Measurements from ENCODE around the gene FFAR4.
A peak's percentile ranks its signal among the peaks of the same experiment; 100 is the strongest.
"Not testable (repeated sequence)": the region's sequence is repeated elsewhere in the genome, so short reads cannot be mapped to it uniquely, and the experiment has no call there.

Gene FFAR4

DNA sequence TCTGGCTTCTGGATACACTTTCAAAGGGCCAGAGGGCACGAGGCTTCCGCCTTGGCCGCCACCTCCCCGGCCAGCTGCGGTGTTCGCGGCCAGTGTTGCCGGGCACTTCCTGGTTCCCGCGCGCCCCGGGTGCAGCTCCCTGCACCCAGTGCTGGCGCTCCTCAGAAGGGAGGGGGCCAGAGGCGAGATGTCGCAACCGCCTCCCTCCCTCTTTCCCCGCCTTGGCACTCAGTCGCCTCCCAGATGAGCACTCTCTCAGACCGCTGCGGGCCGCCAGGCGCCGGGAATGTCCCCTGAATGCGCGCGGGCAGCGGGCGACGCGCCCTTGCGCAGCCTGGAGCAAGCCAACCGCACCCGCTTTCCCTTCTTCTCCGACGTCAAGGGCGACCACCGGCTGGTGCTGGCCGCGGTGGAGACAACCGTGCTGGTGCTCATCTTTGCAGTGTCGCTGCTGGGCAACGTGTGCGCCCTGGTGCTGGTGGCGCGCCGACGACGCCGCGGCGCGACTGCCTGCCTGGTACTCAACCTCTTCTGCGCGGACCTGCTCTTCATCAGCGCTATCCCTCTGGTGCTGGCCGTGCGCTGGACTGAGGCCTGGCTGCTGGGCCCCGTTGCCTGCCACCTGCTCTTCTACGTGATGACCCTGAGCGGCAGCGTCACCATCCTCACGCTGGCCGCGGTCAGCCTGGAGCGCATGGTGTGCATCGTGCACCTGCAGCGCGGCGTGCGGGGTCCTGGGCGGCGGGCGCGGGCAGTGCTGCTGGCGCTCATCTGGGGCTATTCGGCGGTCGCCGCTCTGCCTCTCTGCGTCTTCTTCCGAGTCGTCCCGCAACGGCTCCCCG lies at the start of gene FFAR4:
Gene FFAR4, plus strand, starts transcription at position 231 of the 842 bp plus-strand sequence. Its CDS starts 56 bp downstream, at position 287.
- TF ChIP-seq, protein P1, sequence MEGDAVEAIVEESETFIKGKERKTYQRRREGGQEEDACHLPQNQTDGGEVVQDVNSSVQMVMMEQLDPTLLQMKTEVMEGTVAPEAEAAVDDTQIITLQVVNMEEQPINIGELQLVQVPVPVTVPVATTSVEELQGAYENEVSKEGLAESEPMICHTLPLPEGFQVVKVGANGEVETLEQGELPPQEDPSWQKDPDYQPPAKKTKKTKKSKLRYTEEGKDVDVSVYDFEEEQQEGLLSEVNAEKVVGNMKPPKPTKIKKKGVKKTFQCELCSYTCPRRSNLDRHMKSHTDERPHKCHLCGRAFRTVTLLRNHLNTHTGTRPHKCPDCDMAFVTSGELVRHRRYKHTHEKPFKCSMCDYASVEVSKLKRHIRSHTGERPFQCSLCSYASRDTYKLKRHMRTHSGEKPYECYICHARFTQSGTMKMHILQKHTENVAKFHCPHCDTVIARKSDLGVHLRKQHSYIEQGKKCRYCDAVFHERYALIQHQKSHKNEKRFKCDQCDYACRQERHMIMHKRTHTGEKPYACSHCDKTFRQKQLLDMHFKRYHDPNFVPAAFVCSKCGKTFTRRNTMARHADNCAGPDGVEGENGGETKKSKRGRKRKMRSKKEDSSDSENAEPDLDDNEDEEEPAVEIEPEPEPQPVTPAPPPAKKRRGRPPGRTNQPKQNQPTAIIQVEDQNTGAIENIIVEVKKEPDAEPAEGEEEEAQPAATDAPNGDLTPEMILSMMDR (IDR thresholded peaks at IDR 0.05; ENCODE audit: poor library complexity, severe bottlenecking), result no peak

DNA sequence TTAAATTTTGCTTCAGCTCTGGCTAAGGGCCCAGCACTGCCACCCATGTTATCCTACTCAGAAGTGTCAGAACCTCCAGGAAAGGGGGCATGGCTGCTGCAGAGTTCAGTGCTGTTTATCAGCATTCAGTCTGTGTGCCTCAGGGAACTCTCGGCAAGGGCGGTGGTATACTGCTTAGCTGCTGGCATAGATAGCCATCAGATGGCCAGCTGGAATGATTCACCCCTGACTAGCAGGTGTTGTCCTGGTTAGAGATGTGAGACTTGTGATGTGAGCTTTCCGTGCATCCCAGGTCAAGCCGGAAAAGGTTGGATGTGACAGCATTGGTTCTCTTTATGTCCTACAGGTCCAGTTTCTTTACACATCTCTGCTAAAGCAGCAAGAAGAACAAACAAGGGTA lies 47.9 kb upstream of the FFAR4 start:
- Histone ChIP-seq H3K27me3 (ENCODE audit: insufficient read depth, poor library complexity, severe bottlenecking) (no peaks in the 10 kb centered on the region), H3K4me3 (ENCODE audit: severe bottlenecking) (no peak overlapping the region), H3K9me3 (ENCODE audit: severe bottlenecking) (no peaks in the 10 kb centered on the region), H3K27ac (ENCODE audit: poor library complexity, severe bottlenecking) (no peak overlapping the region), H3K4me1 (ENCODE audit: insufficient read depth, poor library complexity, severe bottlenecking) (no peaks in the 10 kb centered on the region), H3K36me3 (ENCODE audit: low read depth) (peaks cover 77% of the 10 kb centered on the region)
- ATAC-seq (ENCODE audit: low read depth) (no peak), DNase-seq (ENCODE audit: low spot score) (no peak)
- TF ChIP-seq, protein P1 (IDR thresholded peaks at IDR 0.05; ENCODE audit: poor library complexity, severe bottlenecking), result no peak

More for the DNA sequence above, at the start of gene FFAR4:
- Histone ChIP-seq H3K27me3 (ENCODE audit: insufficient read depth, poor library complexity, severe bottlenecking) (peaks cover 42% of the 10 kb centered on the region), H3K4me3 (ENCODE audit: severe bottlenecking) (peak within 1 kb of the TSS; percentile 11), H3K9me3 (ENCODE audit: severe bottlenecking) (no peaks in the 10 kb centered on the region), H3K27ac (ENCODE audit: poor library complexity, severe bottlenecking) (no peak within 1 kb of the TSS), H3K36me3 (ENCODE audit: low read depth) (no peaks in the 10 kb centered on the region), H3K4me1 (ENCODE audit: insufficient read depth, poor library complexity, severe bottlenecking) (no peaks in the 10 kb centered on the region)
- ATAC-seq (ENCODE audit: low read depth) (peak; percentile 47), DNase-seq (ENCODE audit: low spot score) (no peak)

DNA sequence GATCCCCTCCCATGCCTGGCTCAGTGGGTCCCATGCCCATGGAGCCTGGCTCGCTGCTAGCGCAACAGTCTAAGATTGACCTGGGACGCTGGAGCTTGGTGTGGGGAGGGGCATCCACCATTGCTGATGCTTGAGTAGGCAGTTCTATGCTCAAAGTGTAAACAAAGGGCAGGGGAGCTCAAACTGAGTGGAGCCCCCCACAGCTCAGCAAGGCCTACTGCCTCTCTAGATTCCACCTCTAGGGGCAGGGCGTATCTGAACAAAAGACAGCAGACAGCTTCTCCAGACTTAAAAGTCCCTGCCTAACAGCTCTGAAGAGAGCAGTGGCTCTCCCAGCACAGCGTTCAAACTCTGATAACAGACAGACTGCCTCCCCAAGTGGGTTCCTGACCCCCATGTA lies 31.2 kb upstream of the FFAR4 start:
- Histone ChIP-seq H3K4me1 (ENCODE audit: insufficient read depth, poor library complexity, severe bottlenecking) (no peaks in the 10 kb centered on the region), H3K36me3 (ENCODE audit: low read depth) (no peaks in the 10 kb centered on the region), H3K4me3 (ENCODE audit: severe bottlenecking) (no peak overlapping the region), H3K27me3 (ENCODE audit: insufficient read depth, poor library complexity, severe bottlenecking) (no peaks in the 10 kb centered on the region), H3K9me3 (ENCODE audit: severe bottlenecking) (no peaks in the 10 kb centered on the region), H3K27ac (ENCODE audit: poor library complexity, severe bottlenecking) (no peak overlapping the region)
- TF ChIP-seq, protein P1 (IDR thresholded peaks at IDR 0.05; ENCODE audit: poor library complexity, severe bottlenecking), result no peak
- DNase-seq (ENCODE audit: low spot score) (no peak), ATAC-seq (ENCODE audit: low read depth) (no peak)

DNA sequence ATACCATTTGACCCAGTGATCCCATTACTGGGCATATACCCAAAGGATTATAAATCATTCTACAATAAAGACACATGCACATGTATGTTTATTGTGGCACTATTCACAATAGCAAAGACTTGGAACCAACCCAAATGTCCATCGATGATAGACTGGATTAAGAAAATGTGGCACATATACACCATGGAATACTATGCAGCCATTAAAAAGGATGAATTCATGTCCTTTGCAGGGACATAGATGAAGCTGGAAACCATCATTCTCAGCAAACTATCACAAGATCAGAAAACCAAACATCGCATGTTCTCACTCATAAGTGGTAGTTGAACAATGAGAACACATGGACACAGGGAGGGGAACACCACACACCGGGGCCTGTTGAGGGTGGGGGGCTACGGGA lies 25.6 kb upstream of the FFAR4 start:
- not testable (repeated sequence) for H3K36me3 ChIP-seq (ENCODE audit: low read depth); H3K27ac ChIP-seq (ENCODE audit: poor library complexity, severe bottlenecking); ATAC-seq (ENCODE audit: low read depth); H3K9me3 ChIP-seq (ENCODE audit: severe bottlenecking); H3K4me3 ChIP-seq (ENCODE audit: severe bottlenecking); H3K4me1 ChIP-seq (ENCODE audit: insufficient read depth, poor library complexity, severe bottlenecking); H3K27me3 ChIP-seq (ENCODE audit: insufficient read depth, poor library complexity, severe bottlenecking); DNase-seq (ENCODE audit: low spot score)

DNA sequence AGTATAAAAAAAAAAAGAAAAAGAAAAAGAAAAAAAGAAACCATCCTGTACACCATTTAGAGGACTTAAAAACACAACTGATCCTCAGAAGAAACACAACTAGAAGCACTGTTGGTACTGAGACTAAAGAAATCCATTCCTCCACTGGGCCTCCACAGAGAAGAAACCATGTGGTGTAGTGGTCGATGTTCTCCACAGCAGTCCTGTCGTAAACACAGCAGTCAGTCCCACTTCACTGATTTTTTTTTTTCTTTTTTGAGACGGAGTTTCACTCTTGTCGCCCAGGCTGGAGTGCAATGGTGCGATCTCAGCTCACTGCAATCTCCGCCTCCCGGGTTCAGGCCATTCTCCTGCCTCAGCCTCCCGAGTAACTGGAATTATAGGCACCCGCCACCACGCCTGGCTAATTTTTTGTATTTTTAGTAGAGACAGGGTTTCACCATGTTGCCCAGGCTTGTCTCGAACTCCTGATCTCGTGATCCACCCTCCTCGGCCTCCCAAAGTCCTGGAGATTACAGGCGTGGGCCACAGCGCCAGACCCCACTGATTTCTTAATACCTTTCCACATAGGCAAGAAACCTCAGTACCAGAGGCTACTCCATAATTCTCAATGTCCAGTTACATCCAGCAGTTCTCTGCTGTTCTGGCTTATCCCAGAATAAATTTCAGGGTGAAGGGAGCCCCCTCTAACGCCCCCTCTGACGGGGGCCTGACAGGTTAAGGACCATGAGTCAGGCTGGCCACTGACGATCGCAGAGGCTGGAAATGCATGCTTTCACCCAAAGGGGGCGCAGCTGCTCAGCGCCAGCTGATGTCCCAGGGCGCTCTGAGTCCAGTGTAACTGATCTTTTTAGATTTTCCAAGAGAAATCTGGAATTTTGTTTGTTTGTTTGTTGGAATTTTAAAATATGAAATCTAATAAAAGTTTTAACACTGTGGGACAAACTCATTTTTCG lies 24.8 kb upstream of the FFAR4 start:
- no peaks in the 10 kb centered on the region for H3K9me3 ChIP-seq (ENCODE audit: severe bottlenecking)
- peak; percentile 77 for ATAC-seq (ENCODE audit: low read depth)
- TF ChIP-seq, protein P1 (IDR thresholded peaks at IDR 0.05; ENCODE audit: poor library complexity, severe bottlenecking), result peak; percentile 74
- H3K4me1 ChIP-seq (ENCODE audit: insufficient read depth, poor library complexity, severe bottlenecking), result no peaks in the 10 kb centered on the region
- H3K27me3 ChIP-seq (ENCODE audit: insufficient read depth, poor library complexity, severe bottlenecking), result no peaks in the 10 kb centered on the region
- H3K36me3 ChIP-seq (ENCODE audit: low read depth), result no peaks in the 10 kb centered on the region
- H3K4me3 ChIP-seq (ENCODE audit: severe bottlenecking), result no peak overlapping the region
- DNase-seq (ENCODE audit: low spot score), result no peak
- no peak overlapping the region for H3K27ac ChIP-seq (ENCODE audit: poor library complexity, severe bottlenecking)
